H9 (cell line): ENCODE results near the gene CTNNBL1. TPM values are rescaled to one million over a fixed set of nuclear protein-coding genes. Genes with fewer than 3 reads are reported as not detected.

Source experiments
- DNase-seq: peaks from one replicate; pipeline ENCODE4 v3.0.0-alpha.2; 2017
- H2AFZ ChIP-seq: one replicate; pipeline ENCODE4 v1.6.1; 2013; ENCODE audit warnings: mild to moderate bottlenecking, low read length, control low read depth, moderate library complexity
- H2AK5ac ChIP-seq: 2 replicates; pipeline ENCODE4 v1.6.1; 2013; ENCODE audit warnings: low read length, control low read depth, mixed read lengths; ENCODE audit not compliant: insufficient read length
- H2BK120ac ChIP-seq: one replicate; pipeline ENCODE4 v1.6.1; 2013; ENCODE audit warnings: low read depth, mild to moderate bottlenecking, low read length, control low read depth, inconsistent platforms; ENCODE audit not compliant: poor library complexity, severe bottlenecking
- H2BK12ac ChIP-seq: 2 replicates; pipeline ENCODE4 v1.6.1; 2013; ENCODE audit warnings: low read length, control low read depth, mixed read lengths, low read depth; ENCODE audit not compliant: insufficient read length
- H2BK15ac ChIP-seq: 2 replicates; pipeline ENCODE4 v1.6.1; 2013; ENCODE audit warnings: low read depth, low read length, control low read depth
- H2BK20ac ChIP-seq: one replicate; pipeline ENCODE4 v1.6.1; 2013; ENCODE audit warnings: low read depth, mild to moderate bottlenecking, low read length, control low read depth, inconsistent platforms; ENCODE audit not compliant: poor library complexity, severe bottlenecking
- H2BK5ac ChIP-seq: 2 replicates; pipeline ENCODE4 v1.6.1; 2013; ENCODE audit warnings: low read length, control low read depth, mixed read lengths; ENCODE audit not compliant: insufficient read length
- H3K14ac ChIP-seq: 2 replicates; pipeline ENCODE4 v1.6.1; 2013; ENCODE audit warnings: low read length, control low read depth; ENCODE audit not compliant: insufficient read depth
- H3K18ac ChIP-seq: 2 replicates; pipeline ENCODE4 v1.6.1; 2013; ENCODE audit warnings: low read depth, mild to moderate bottlenecking, mixed read lengths, low read length, control low read depth; ENCODE audit not compliant: insufficient read length
- H3K23ac ChIP-seq: 2 replicates; pipeline ENCODE4 v1.6.1; 2013; ENCODE audit warnings: low read length, control low read depth, mixed read lengths, low read depth; ENCODE audit not compliant: insufficient read length
- H3K23me2 ChIP-seq: 2 replicates; pipeline ENCODE4 v1.6.1; 2013; ENCODE audit warnings: low read depth, mild to moderate bottlenecking, mixed read lengths, low read length, control low read depth; ENCODE audit not compliant: insufficient read length, poor library complexity, severe bottlenecking
- H3K27ac ChIP-seq: 2 replicates; pipeline ENCODE4 v1.5.1; 2013; ENCODE audit warnings: low read length, control low read depth, mixed read lengths, low read depth; ENCODE audit not compliant: insufficient read length
- H3K27me3 ChIP-seq: 2 replicates; pipeline ENCODE4 v1.6.1; 2013; ENCODE audit warnings: low read length, control low read depth, inconsistent platforms; ENCODE audit not compliant: insufficient read depth
- H3K4ac ChIP-seq: 2 replicates; pipeline ENCODE4 v1.6.1; 2013; ENCODE audit warnings: low read depth, mild to moderate bottlenecking, control low read depth, inconsistent platforms, low read length, moderate library complexity
- H3K4me1 ChIP-seq: 2 replicates; pipeline ENCODE4 v1.6.1; 2013; ENCODE audit warnings: low read length, control low read depth, inconsistent platforms; ENCODE audit not compliant: insufficient read depth
- H3K4me2 ChIP-seq: 2 replicates; pipeline ENCODE4 v1.6.1; 2013; ENCODE audit warnings: low read length, control low read depth, mixed read lengths; ENCODE audit not compliant: insufficient read length, insufficient read depth
- H3K56ac ChIP-seq: 2 replicates; pipeline ENCODE4 v1.6.1; 2013; ENCODE audit warnings: low read depth, mild to moderate bottlenecking, mixed read lengths, low read length, control low read depth; ENCODE audit not compliant: insufficient read length
- H3K79me1 ChIP-seq: 2 replicates; pipeline ENCODE4 v1.6.1; 2013; ENCODE audit warnings: low read depth, mild to moderate bottlenecking, moderate library complexity, low read length, control low read depth, inconsistent platforms; ENCODE audit not compliant: insufficient read depth, poor library complexity, severe bottlenecking
- H3K79me2 ChIP-seq: 2 replicates; pipeline ENCODE4 v1.6.1; 2013; ENCODE audit warnings: low read length, control low read depth, inconsistent platforms; ENCODE audit not compliant: insufficient read depth
- H3K9ac ChIP-seq: 2 replicates; pipeline ENCODE4 v1.6.1; 2013; ENCODE audit warnings: low read length, control low read depth, mixed read lengths; ENCODE audit not compliant: insufficient read length; ENCODE audit errors: extremely low read depth
- H3K9me3 ChIP-seq: one replicate; pipeline ENCODE4 v1.6.1; 2013; ENCODE audit warnings: low read depth, low read length, inconsistent platforms; ENCODE audit not compliant: control insufficient read depth
- H3T11ph ChIP-seq: one replicate; pipeline ENCODE4 v1.6.1; 2013; ENCODE audit warnings: mild to moderate bottlenecking, low read length, control low read depth, inconsistent platforms
- H4K20me1 ChIP-seq: one replicate; pipeline ENCODE4 v1.6.1; 2013; ENCODE audit not compliant: control insufficient read depth, insufficient read length, insufficient read depth
- H4K5ac ChIP-seq: 2 replicates; pipeline ENCODE4 v1.6.1; 2013; ENCODE audit warnings: low read depth, mild to moderate bottlenecking, mixed read lengths, low read length, control low read depth; ENCODE audit not compliant: insufficient read length
- H4K8ac ChIP-seq: replicated peaks from 2 replicates; pipeline ENCODE4 v1.6.1; 2013; ENCODE audit warnings: low read length, control low read depth, mixed read lengths, low read depth; ENCODE audit not compliant: insufficient read length
- H4K91ac ChIP-seq: 2 replicates; pipeline ENCODE4 v1.6.1; 2013; ENCODE audit warnings: low read depth, mild to moderate bottlenecking, moderate library complexity, mixed read lengths, low read length, control low read depth; ENCODE audit not compliant: insufficient read length
- H3K27ac Mint-ChIP-seq, 3 experiments: 2 replicates in 2 of 3; 3 replicates in 1 of 3; pipeline ENCODE4 v1.8.0; 2020 to 2021; ENCODE audit warnings: mixed read lengths in 3 of 3, mild to moderate bottlenecking in 1 of 3, moderate library complexity in 1 of 3
- H3K27me3 Mint-ChIP-seq: 2 replicates; pipeline ENCODE4 v1.8.0; 2021; ENCODE audit warnings: low read depth, mild to moderate bottlenecking, moderate library complexity, mixed read lengths
- H3K36me3 Mint-ChIP-seq, 3 experiments: 2 replicates in 2 of 3; 3 replicates in 1 of 3; pipeline ENCODE4 v1.8.0; 2020 to 2021; ENCODE audit warnings: low read depth in 3 of 3, mixed read lengths in 3 of 3; ENCODE audit not compliant: insufficient read depth in 1 of 3
- H3K4me1 Mint-ChIP-seq, 2 experiments: 2 replicates each; pipeline ENCODE4 v1.8.0; 2020; ENCODE audit warnings: mixed read lengths in 2 of 2
- H3K4me3 Mint-ChIP-seq, 2 experiments: 2 replicates in 1 of 2; 3 replicates in 1 of 2; pipeline ENCODE4 v1.8.0; 2020 to 2021; ENCODE audit warnings: mild to moderate bottlenecking in 2 of 2, mixed read lengths in 2 of 2, moderate library complexity in 1 of 2
- H3K9me3 Mint-ChIP-seq, 2 experiments: 2 replicates in 1 of 2; 3 replicates in 1 of 2; pipeline ENCODE4 v1.8.0; 2020; ENCODE audit warnings: mild to moderate bottlenecking in 2 of 2, mixed read lengths in 2 of 2, moderate library complexity in 1 of 2
- total RNA-seq: library from RNA; stranded (reverse); gene quantifications from 2 replicates; pipeline ENCODE4 v1.2.1, GENCODE V29; 2021
- TF ChIP-seq, protein P1 (sequence below): fragments of 200-600 bp; sonication (generic); conservative IDR thresholded peaks from 3 replicates; pipeline ENCODE4 v1.8.0; 2021; ENCODE audit warnings: antibody characterized with exemption, mild to moderate bottlenecking

CTNNBL1 gene
- total RNA-seq, 1 experiment from 2014 or later = 67.2 TPM

DNA sequence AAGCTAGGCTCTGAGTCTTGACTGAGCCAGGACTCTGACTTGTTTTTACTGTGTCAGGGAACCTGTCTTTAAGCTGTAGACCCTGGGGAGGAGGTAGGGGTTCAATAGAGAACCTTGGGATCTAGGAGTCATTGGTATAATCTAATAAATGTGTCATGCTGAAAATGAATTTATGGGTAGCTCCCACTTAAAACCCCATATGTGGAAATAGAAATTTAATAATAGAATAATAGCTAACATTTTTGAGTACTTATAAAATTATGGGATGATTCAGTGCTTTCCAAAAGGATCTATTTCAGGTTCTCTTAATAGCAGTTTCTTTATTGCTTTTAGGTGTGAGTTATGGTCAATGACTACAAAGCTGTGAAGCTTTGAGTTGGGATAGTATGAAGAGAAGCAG is 41.7 kb downstream of the CTNNBL1 start:
- H2BK5ac ChIP-seq = no peak overlapping the region
- no peaks in the 10 kb centered on the region for H3K4me1 ChIP-seq
- H3K56ac ChIP-seq = no peak overlapping the region
- Mint-ChIP-seq H3K36me3 (peaks cover 12 to 32% (median 22%) of the 10 kb centered on the region in 3 experiments; a peak in 6 of 7 replicates), H3K9me3 (no peaks in the 10 kb centered on the region), H3K27ac (no peak overlapping the region), H3K4me1 (peaks cover 7 to 8% of the 10 kb centered on the region in 2 experiments), H3K4me3 (no peak overlapping the region), H3K27me3 (no peaks in the 10 kb centered on the region)
- H2BK15ac ChIP-seq = no peak overlapping the region
- no peaks in the 10 kb centered on the region; the same call in 1 of the 2 replicates for H3K27me3 ChIP-seq
- H3K27ac ChIP-seq = no peak overlapping the region
- no peak overlapping the region for H2BK120ac ChIP-seq
- H3K23ac ChIP-seq = no peak overlapping the region
- H3K18ac ChIP-seq = no peak overlapping the region
- no peak overlapping the region for H3K4ac ChIP-seq
- no peak overlapping the region for H4K5ac ChIP-seq
- H3K14ac ChIP-seq = no peak overlapping the region
- H3K79me1 ChIP-seq = peaks cover 2% of the 10 kb centered on the region
- DNase-seq = no peak
- H4K91ac ChIP-seq = no peak overlapping the region
- H3T11ph ChIP-seq = no peak overlapping the region
- no peaks in the 10 kb centered on the region for H3K9me3 ChIP-seq
- H3K4me2 ChIP-seq = no peak overlapping the region
- H3K23me2 ChIP-seq = no peaks in the 10 kb centered on the region
- H2BK12ac ChIP-seq = no peak overlapping the region
- H2BK20ac ChIP-seq = no peak overlapping the region
- H2AFZ ChIP-seq = no peak overlapping the region
- TF ChIP-seq, protein P1, sequence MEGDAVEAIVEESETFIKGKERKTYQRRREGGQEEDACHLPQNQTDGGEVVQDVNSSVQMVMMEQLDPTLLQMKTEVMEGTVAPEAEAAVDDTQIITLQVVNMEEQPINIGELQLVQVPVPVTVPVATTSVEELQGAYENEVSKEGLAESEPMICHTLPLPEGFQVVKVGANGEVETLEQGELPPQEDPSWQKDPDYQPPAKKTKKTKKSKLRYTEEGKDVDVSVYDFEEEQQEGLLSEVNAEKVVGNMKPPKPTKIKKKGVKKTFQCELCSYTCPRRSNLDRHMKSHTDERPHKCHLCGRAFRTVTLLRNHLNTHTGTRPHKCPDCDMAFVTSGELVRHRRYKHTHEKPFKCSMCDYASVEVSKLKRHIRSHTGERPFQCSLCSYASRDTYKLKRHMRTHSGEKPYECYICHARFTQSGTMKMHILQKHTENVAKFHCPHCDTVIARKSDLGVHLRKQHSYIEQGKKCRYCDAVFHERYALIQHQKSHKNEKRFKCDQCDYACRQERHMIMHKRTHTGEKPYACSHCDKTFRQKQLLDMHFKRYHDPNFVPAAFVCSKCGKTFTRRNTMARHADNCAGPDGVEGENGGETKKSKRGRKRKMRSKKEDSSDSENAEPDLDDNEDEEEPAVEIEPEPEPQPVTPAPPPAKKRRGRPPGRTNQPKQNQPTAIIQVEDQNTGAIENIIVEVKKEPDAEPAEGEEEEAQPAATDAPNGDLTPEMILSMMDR = no peak
- H4K8ac ChIP-seq = no peak overlapping the region
- no peaks in the 10 kb centered on the region for H4K20me1 ChIP-seq
- H2AK5ac ChIP-seq = no peak overlapping the region
- H3K9ac ChIP-seq = no peak overlapping the region
- no peaks in the 10 kb centered on the region for H3K79me2 ChIP-seq
